GM23338 (cell line): ENCODE measurements around the gene UBE3A. TPM values are rescaled to one million over a fixed set of nuclear protein-coding genes. Genes with fewer than 3 reads are reported as not detected.

Source experiments
- ATAC-seq: fragments of 200-7000 bp; cut with Tn5 transposase; 3 replicates; pipeline ENCODE4 v1.9.1; 2020
- DNase-seq: peaks from one replicate; pipeline ENCODE4 v3.0.0-alpha.2; 2015; ENCODE audit warnings: low spot score
- H2AFZ ChIP-seq: fragments of 200-600 bp; sonication (generic); 2 replicates; pipeline ENCODE4 v1.8.0; 2016; ENCODE audit warnings: antibody characterized with exemption, mild to moderate bottlenecking, moderate library complexity
- H3F3A ChIP-seq: fragments of 200-600 bp; sonication (generic); replicated peaks from 2 replicates; pipeline ENCODE4 v1.8.0; 2017; ENCODE audit warnings: antibody characterized with exemption, mixed run types, low read depth
- H3K27ac ChIP-seq: fragments of 200-600 bp; sonication (generic); 2 replicates; pipeline ENCODE4 v1.6.1; 2016; ENCODE audit warnings: low read depth
- H3K27me3 ChIP-seq: fragments of 200-600 bp; sonication (generic); 2 replicates; pipeline ENCODE4 v1.8.0; 2016; ENCODE audit warnings: mild to moderate bottlenecking, mixed run types, moderate library complexity; ENCODE audit not compliant: insufficient read depth
- H3K36me3 ChIP-seq: fragments of 200-600 bp; sonication (generic); 2 replicates; pipeline ENCODE4 v1.8.0; 2016; ENCODE audit warnings: mild to moderate bottlenecking; ENCODE audit not compliant: insufficient read depth
- H3K4me1 ChIP-seq: fragments of 200-600 bp; sonication (generic); 2 replicates; pipeline ENCODE4 v1.8.0; 2016; ENCODE audit warnings: mild to moderate bottlenecking, moderate library complexity; ENCODE audit not compliant: insufficient read depth
- H3K4me2 ChIP-seq: fragments of 200-600 bp; sonication (generic); 2 replicates; pipeline ENCODE4 v1.7.1; 2017; ENCODE audit warnings: mixed run types
- H3K4me3 ChIP-seq: fragments of 200-600 bp; sonication (generic); 2 replicates; pipeline ENCODE4 v1.6.1; 2016; ENCODE audit warnings: mixed run types
- H3K79me2 ChIP-seq: fragments of 200-600 bp; sonication (generic); replicated peaks from 2 replicates; pipeline ENCODE4 v1.8.0; 2017; ENCODE audit warnings: mild to moderate bottlenecking; ENCODE audit not compliant: insufficient read depth
- H3K9me2 ChIP-seq: fragments of 200-600 bp; sonication (generic); 2 replicates; pipeline ENCODE4 v1.8.0; 2017; ENCODE audit not compliant: insufficient read depth
- H4K20me1 ChIP-seq: fragments of 200-600 bp; sonication (generic); replicated peaks from 2 replicates; pipeline ENCODE4 v1.8.0; 2017; ENCODE audit warnings: mild to moderate bottlenecking; ENCODE audit not compliant: insufficient read depth
- H3K27ac Mint-ChIP-seq: 2 replicates; pipeline ENCODE4 v1.8.0; 2020; ENCODE audit warnings: inconsistent platforms, mild to moderate bottlenecking, moderate library complexity, mixed read lengths
- H3K27me3 Mint-ChIP-seq: 3 replicates; pipeline ENCODE4 v1.8.0; 2022; ENCODE audit warnings: low read depth, mild to moderate bottlenecking, moderate library complexity, mixed read lengths, inconsistent platforms; ENCODE audit not compliant: insufficient read depth, poor library complexity
- H3K36me3 Mint-ChIP-seq: 3 replicates; pipeline ENCODE4 v1.8.0; 2021; ENCODE audit warnings: low read depth, mild to moderate bottlenecking, inconsistent platforms, moderate library complexity, mixed read lengths
- H3K4me1 Mint-ChIP-seq: 3 replicates; pipeline ENCODE4 v1.8.0; 2020; ENCODE audit warnings: mild to moderate bottlenecking, inconsistent platforms, mixed read lengths
- H3K4me3 Mint-ChIP-seq: 3 replicates; pipeline ENCODE4 v1.8.0; 2021; ENCODE audit warnings: moderate library complexity, mild to moderate bottlenecking, inconsistent platforms, mixed read lengths
- H3K9me3 Mint-ChIP-seq: 3 replicates; pipeline ENCODE4 v1.8.0; 2020; ENCODE audit warnings: moderate library complexity, mild to moderate bottlenecking, inconsistent platforms, mixed read lengths
- CREB1 ChIP-seq: fragments of 250-450 bp; sonication (Bioruptor Pico); IDR thresholded peaks from 2 replicates; pipeline ENCODE4 v1.5.0; 2020; ENCODE audit warnings: low read depth, mild to moderate bottlenecking, moderate library complexity
- CTCF ChIP-seq, 2 experiments: fragments of 200-600 bp in 1 of 2; sonication (generic) in 1 of 2; conservative IDR thresholded peaks; 2 replicates each; pipeline versions ENCODE4 v1.5.1 to v1.6.1; 2016 to 2017; ENCODE audit warnings: antibody characterized with exemption in 2 of 2, low read depth in 2 of 2, mild to moderate bottlenecking in 2 of 2, moderate library complexity in 1 of 2
- ETS1 ChIP-seq: IDR thresholded peaks from 2 replicates; pipeline ENCODE4 v1.6.1; 2016; ENCODE audit warnings: antibody characterized with exemption
- EZH2 ChIP-seq: fragments of 200-600 bp; sonication (generic); IDR thresholded peaks from one replicate; pipeline ENCODE4 v1.8.0; 2017; ENCODE audit warnings: antibody characterized with exemption, mild to moderate bottlenecking, low read depth; ENCODE audit not compliant: unreplicated experiment
- EZH2phosphoT487 ChIP-seq: fragments of 200-600 bp; sonication (generic); IDR thresholded peaks from one replicate; pipeline ENCODE4 v1.8.1; 2018; ENCODE audit warnings: antibody characterized with exemption; ENCODE audit not compliant: unreplicated experiment
- JUNB ChIP-seq: IDR thresholded peaks from one replicate; pipeline ENCODE4 v1.6.1; 2016; ENCODE audit warnings: antibody characterized with exemption; ENCODE audit not compliant: unreplicated experiment
- NANOG ChIP-seq: IDR thresholded peaks from 2 replicates; pipeline ENCODE4 v1.6.1; 2016; ENCODE audit warnings: antibody characterized with exemption, borderline replicate concordance
- POLR2AphosphoS5 ChIP-seq: IDR thresholded peaks from 2 replicates; pipeline ENCODE4 v1.6.1; 2016; ENCODE audit warnings: antibody characterized with exemption, low read depth
- REST ChIP-seq: IDR thresholded peaks from one replicate; pipeline ENCODE4 v1.6.1; 2018; ENCODE audit warnings: antibody characterized with exemption; ENCODE audit not compliant: unreplicated experiment
- STAT1 ChIP-seq: IDR thresholded peaks from one replicate; pipeline ENCODE4 v1.6.1; 2016; ENCODE audit warnings: antibody characterized with exemption; ENCODE audit not compliant: unreplicated experiment
- ZNF114 ChIP-seq: fragments of 250-450 bp; sonication (Bioruptor Pico); IDR thresholded peaks from 2 replicates; pipeline ENCODE4 v1.5.0; 2020; ENCODE audit warnings: mild to moderate bottlenecking, moderate library complexity
- ZNF331 ChIP-seq: fragments of 250-450 bp; sonication (Bioruptor Pico); IDR thresholded peaks from 2 replicates; pipeline ENCODE4 v1.5.0; 2020; ENCODE audit warnings: low read depth, mild to moderate bottlenecking, moderate library complexity
- ZNF462 ChIP-seq: fragments of 250-450 bp; sonication (Bioruptor Pico); IDR thresholded peaks from 2 replicates; pipeline ENCODE4 v1.5.0; 2020; ENCODE audit warnings: mild to moderate bottlenecking, moderate library complexity
- polyA plus RNA-seq: library from polyadenylated mRNA; unstranded; fragments of >200 nt; fragmentation: Nextera tagmentation; extraction: Ambion mirVana; gene quantifications from 2 replicates; pipeline ENCODE4 v1.2.1, GENCODE V29; 2016
- total RNA-seq: library from RNA; depleted of rRNA; stranded (reverse); fragments of >200 nt; shearing (Covaris generic); gene quantifications from 2 replicates; pipeline ENCODE4 v1.2.3, GENCODE V29; 2014

UBE3A gene
- total and polyA plus RNA-seq, 2 experiments from 2014 or later, result 96.1 to 150 TPM

GRCh38 chr15:25408428-25408827 lies 30.4 kb downstream of the UBE3A start:
- Histone ChIP-seq H3K36me3 (no peaks in the 10 kb centered on the region), H3F3A (no peaks in the 10 kb centered on the region), H3K4me3 (no peak overlapping the region), H3K27me3 (no peaks in the 10 kb centered on the region), H3K9me2 (no peaks in the 10 kb centered on the region), H3K27ac (no peak overlapping the region), H4K20me1 (peaks cover 34% of the 10 kb centered on the region), H3K4me2 (no peak overlapping the region), H2AFZ (no peak overlapping the region), H3K4me1 (peaks cover 45% of the 10 kb centered on the region), H3K79me2 (peaks cover 100% of the 10 kb centered on the region)
- Mint-ChIP-seq H3K4me3 (no peak overlapping the region), H3K27me3 (peaks cover 4% of the 10 kb centered on the region), H3K4me1 (peaks cover 34% of the 10 kb centered on the region), H3K9me3 (no peaks in the 10 kb centered on the region), H3K27ac (no peak overlapping the region), H3K36me3 (peaks cover 21% of the 10 kb centered on the region; the same call in 2 of the 3 replicates)
- DNase-seq (no peak), ATAC-seq (no peak)
- TF ChIP-seq EZH2phosphoT487, result no peak
- TF ChIP-seq CREB1 (CRISPR knock-in tag), result no peak
- no peak for TF ChIP-seq STAT1
- TF ChIP-seq NANOG, result no peak
- no peak for TF ChIP-seq JUNB
- TF ChIP-seq EZH2, result no peak
- TF ChIP-seq REST, result no peak
- no peak for TF ChIP-seq ZNF462 (CRISPR knock-in tag)
- TF ChIP-seq ETS1, result no peak
- no peak for TF ChIP-seq ZNF114 (CRISPR knock-in tag)
- no peak for TF ChIP-seq ZNF331 (CRISPR knock-in tag)
- no peak for TF ChIP-seq POLR2AphosphoS5
- TF ChIP-seq CTCF (conservative IDR thresholded peaks at IDR 0.05; ENCODE audit: low read depth in 2 of 2), result no peak
